Endodermal cell (in vitro differentiated cells): Measurements from ENCODE around the gene GRIA4. TPM values are rescaled to one million over a fixed set of nuclear protein-coding genes. Genes with fewer than 3 reads are reported as not detected.

ENCODE experiments used
- DNase-seq: peaks from one replicate; pipeline ENCODE4 v3.0.0-alpha.2; 2017
- H3K27ac ChIP-seq: 2 replicates; pipeline ENCODE4 v1.5.1; 2013; ENCODE audit warnings: mild to moderate bottlenecking, low read depth, low read length, moderate library complexity
- H3K27me3 ChIP-seq: 2 replicates; pipeline ENCODE4 v1.6.1; 2013; ENCODE audit warnings: mild to moderate bottlenecking, low read length, moderate library complexity; ENCODE audit not compliant: insufficient read depth, control insufficient read depth, poor library complexity, severe bottlenecking
- H3K36me3 ChIP-seq: 2 replicates; pipeline ENCODE4 v1.7.0; 2013; ENCODE audit warnings: mild to moderate bottlenecking, low read length, moderate library complexity; ENCODE audit not compliant: control insufficient read depth, insufficient read depth
- H3K4me1 ChIP-seq: one replicate; pipeline ENCODE4 v1.7.0; 2013; ENCODE audit warnings: low read length; ENCODE audit not compliant: control insufficient read depth, insufficient read depth
- H3K4me3 ChIP-seq: 2 replicates; pipeline ENCODE4 v1.5.1; 2013; ENCODE audit warnings: mild to moderate bottlenecking, low read length, moderate library complexity
- H3K9ac ChIP-seq: 2 replicates; pipeline ENCODE4 v1.6.1; 2013; ENCODE audit warnings: mild to moderate bottlenecking, low read length, moderate library complexity; ENCODE audit not compliant: poor library complexity, severe bottlenecking; ENCODE audit errors: extremely low read depth
- H3K9me3 ChIP-seq: 2 replicates; pipeline ENCODE4 v1.6.1; 2013; ENCODE audit warnings: mild to moderate bottlenecking, low read length, moderate library complexity; ENCODE audit not compliant: control insufficient read depth
- H3K27ac Mint-ChIP-seq: 2 replicates; pipeline ENCODE4 v1.8.0; 2020; ENCODE audit warnings: mixed read lengths
- H3K27me3 Mint-ChIP-seq: 2 replicates; pipeline ENCODE4 v1.8.0; 2021; ENCODE audit warnings: mild to moderate bottlenecking, mixed read lengths; ENCODE audit not compliant: insufficient read depth
- H3K36me3 Mint-ChIP-seq: 2 replicates; pipeline ENCODE4 v1.8.0; 2020; ENCODE audit warnings: low read depth, mixed read lengths
- H3K4me1 Mint-ChIP-seq: 2 replicates; pipeline ENCODE4 v1.8.0; 2020; ENCODE audit warnings: mixed read lengths
- H3K4me3 Mint-ChIP-seq: 2 replicates; pipeline ENCODE4 v1.8.0; 2020; ENCODE audit warnings: mild to moderate bottlenecking, moderate library complexity, mixed read lengths
- H3K9me3 Mint-ChIP-seq: 2 replicates; pipeline ENCODE4 v1.8.0; 2020; ENCODE audit warnings: mild to moderate bottlenecking, mixed read lengths
- WGBS, 2 experiments: methylation state at CpG; one replicate each; pipeline versions ENCODE4 v1.1.5 to v1.1.7; 2013; ENCODE audit warnings: missing lambda C conversion rate in 2 of 2, mixed read lengths in 1 of 2; ENCODE audit not compliant: insufficient coverage in 1 of 2, insufficient read length in 1 of 2; 5-methylcytosine and 5-hydroxymethylcytosine counted together
- total RNA-seq, 2 donors: library from RNA; stranded (reverse); fragmentation: NEBNext Ultra II Directional in 1 of 2; extraction: Animal tissue kit (Norgen Biotek cat#: 25700) in 1 of 2; gene quantifications; 2 replicates in 1 of 2; 3 replicates in 1 of 2; pipeline ENCODE4 v1.2.1, GENCODE V29; 2021
- TF ChIP-seq, protein P1 (sequence below): fragments of 200-600 bp; sonication (generic); conservative IDR thresholded peaks from 2 replicates; pipeline ENCODE4 v1.5.0; 2021; ENCODE audit warnings: antibody characterized with exemption, mild to moderate bottlenecking

The GRIA4 gene
- total RNA-seq, 2 donors from 2014 or later, result 0.18 to 0.37 TPM

DNA sequence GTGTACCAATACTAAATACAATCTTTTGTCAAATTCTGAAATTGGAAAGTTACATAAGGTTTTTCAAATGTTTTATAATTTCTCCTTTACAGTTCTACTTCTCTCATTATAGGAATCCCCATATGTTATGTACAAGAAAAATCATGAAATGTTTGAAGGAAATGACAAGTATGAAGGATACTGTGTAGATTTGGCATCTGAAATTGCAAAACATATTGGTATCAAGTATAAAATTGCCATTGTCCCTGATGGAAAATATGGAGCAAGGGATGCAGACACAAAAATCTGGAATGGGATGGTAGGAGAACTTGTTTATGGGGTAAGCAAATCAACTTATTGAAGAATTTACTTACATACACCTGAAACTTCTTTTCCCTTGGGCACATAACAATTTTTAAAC lies 308.7 kb downstream of the GRIA4 start:
- TF ChIP-seq, protein P1, sequence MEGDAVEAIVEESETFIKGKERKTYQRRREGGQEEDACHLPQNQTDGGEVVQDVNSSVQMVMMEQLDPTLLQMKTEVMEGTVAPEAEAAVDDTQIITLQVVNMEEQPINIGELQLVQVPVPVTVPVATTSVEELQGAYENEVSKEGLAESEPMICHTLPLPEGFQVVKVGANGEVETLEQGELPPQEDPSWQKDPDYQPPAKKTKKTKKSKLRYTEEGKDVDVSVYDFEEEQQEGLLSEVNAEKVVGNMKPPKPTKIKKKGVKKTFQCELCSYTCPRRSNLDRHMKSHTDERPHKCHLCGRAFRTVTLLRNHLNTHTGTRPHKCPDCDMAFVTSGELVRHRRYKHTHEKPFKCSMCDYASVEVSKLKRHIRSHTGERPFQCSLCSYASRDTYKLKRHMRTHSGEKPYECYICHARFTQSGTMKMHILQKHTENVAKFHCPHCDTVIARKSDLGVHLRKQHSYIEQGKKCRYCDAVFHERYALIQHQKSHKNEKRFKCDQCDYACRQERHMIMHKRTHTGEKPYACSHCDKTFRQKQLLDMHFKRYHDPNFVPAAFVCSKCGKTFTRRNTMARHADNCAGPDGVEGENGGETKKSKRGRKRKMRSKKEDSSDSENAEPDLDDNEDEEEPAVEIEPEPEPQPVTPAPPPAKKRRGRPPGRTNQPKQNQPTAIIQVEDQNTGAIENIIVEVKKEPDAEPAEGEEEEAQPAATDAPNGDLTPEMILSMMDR, result no peak
- Mint-ChIP-seq H3K4me3 (no peak overlapping the region), H3K9me3 (no peaks in the 10 kb centered on the region), H3K36me3 (no peaks in the 10 kb centered on the region), H3K27ac (no peak overlapping the region), H3K27me3 (no peaks in the 10 kb centered on the region), H3K4me1 (peaks cover 9% of the 10 kb centered on the region)
- DNase-seq, result no peak
- Histone ChIP-seq H3K4me1 (peaks cover 6% of the 10 kb centered on the region), H3K9ac (no peak overlapping the region), H3K4me3 (no peak overlapping the region), H3K27ac (no peak overlapping the region), H3K9me3 (no peaks in the 10 kb centered on the region), H3K36me3 (no peaks in the 10 kb centered on the region), H3K27me3 (no peaks in the 10 kb centered on the region)

DNA sequence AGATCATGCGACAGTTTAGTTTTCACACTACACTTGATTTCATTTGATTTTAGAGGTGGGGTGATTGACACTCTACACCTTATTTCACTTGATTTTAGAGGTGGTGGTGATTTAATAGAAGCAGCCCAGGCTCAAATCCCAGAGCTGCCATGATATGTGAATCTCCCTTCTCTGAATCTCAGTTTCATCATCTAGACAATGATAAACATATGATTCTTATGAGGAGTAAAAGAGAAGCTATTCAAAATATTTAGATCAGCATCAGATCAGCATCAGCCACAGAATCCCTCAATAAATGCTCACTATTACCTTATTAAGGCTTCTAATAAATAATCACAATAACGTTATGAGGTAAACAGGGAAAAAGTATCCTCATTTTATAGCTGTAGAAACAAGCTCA lies 313.4 kb downstream of the GRIA4 start:
- Mint-ChIP-seq H3K27ac (no peak overlapping the region), H3K36me3 (no peaks in the 10 kb centered on the region), H3K4me1 (no peaks in the 10 kb centered on the region), H3K9me3 (no peaks in the 10 kb centered on the region), H3K27me3 (no peaks in the 10 kb centered on the region), H3K4me3 (no peak overlapping the region)
- WGBS, 2 experiments, result 95% methylated on average over 2 of the region's 2 CpGs; no CpG with 5 or more reads in 1 of the 2 experiments
- Histone ChIP-seq H3K4me1 (no peaks in the 10 kb centered on the region), H3K9me3 (no peaks in the 10 kb centered on the region), H3K27me3 (no peaks in the 10 kb centered on the region), H3K4me3 (no peak overlapping the region), H3K9ac (no peak overlapping the region), H3K27ac (no peak overlapping the region), H3K36me3 (no peaks in the 10 kb centered on the region)
- DNase-seq, result no peak
- TF ChIP-seq, protein P1, result no peak

DNA sequence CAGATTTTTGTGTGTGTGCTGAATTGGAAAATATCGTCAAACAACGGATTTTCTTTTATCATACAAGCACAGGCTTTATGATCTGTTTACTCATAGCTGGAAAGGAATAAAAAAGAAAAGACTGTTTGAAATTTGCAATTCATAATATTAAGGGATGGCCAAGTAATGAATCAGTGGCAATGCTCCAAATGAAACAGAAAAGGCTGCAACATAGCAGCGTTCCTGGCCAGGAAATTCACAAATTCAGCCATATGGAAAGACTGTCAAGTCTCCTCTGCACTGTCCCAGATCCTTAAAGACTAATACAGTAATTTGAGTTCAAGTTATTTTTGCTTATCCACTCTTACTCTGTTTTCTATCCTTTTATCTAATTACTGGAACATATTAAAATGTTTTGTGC lies 313.9 kb downstream of the GRIA4 start:
- Histone ChIP-seq H3K36me3 (no peaks in the 10 kb centered on the region), H3K27ac (no peak overlapping the region), H3K27me3 (no peaks in the 10 kb centered on the region), H3K4me3 (no peak overlapping the region), H3K9me3 (no peaks in the 10 kb centered on the region), H3K4me1 (no peaks in the 10 kb centered on the region), H3K9ac (no peak overlapping the region)
- Mint-ChIP-seq H3K4me1 (no peaks in the 10 kb centered on the region), H3K27ac (no peak overlapping the region), H3K36me3 (no peaks in the 10 kb centered on the region), H3K9me3 (no peaks in the 10 kb centered on the region), H3K27me3 (no peaks in the 10 kb centered on the region), H3K4me3 (no peak overlapping the region)
- TF ChIP-seq, protein P1, result no peak
- 82 to 91% methylated on average over 3 of the region's 3 CpGs for WGBS, 2 experiments
- DNase-seq, result no peak
